Activated naive CD4-positive, alpha-beta T cell treated with anti-CD3 and anti-CD28 coated beads for 36 hours (primary cell): Measurements from ENCODE around the gene GRK3. TPM values are rescaled to one million over a fixed set of nuclear protein-coding genes. Genes with fewer than 3 reads are reported as not detected.
"Not testable (repeated sequence)": the region's sequence is repeated elsewhere in the genome, so short reads cannot be mapped to it uniquely, and the experiment has no call there.

ENCODE experiments used
- CTCF ChIA-PET: fragments of 350-600 bp; sonication (Branson Sonifier 250); formaldehyde crosslinking; loops from one replicate; lab custom pipeline; 2021; ENCODE audit warnings: antibody characterized with exemption; lab: Charles Lee
- DNase-seq: peaks from one replicate; pipeline ENCODE4 v3.0.0-alpha.2; 2020
- H3K27ac Mint-ChIP-seq: one replicate; pipeline ENCODE4 v1.8.0; 2021; ENCODE audit warnings: mild to moderate bottlenecking, mixed read lengths
- H3K27me3 Mint-ChIP-seq: one replicate; pipeline ENCODE4 v1.8.0; 2021; ENCODE audit warnings: low read depth, mixed read lengths
- H3K36me3 Mint-ChIP-seq: one replicate; pipeline ENCODE4 v1.8.0; 2021; ENCODE audit warnings: low read depth, mixed read lengths
- H3K4me1 Mint-ChIP-seq: one replicate; pipeline ENCODE4 v1.8.0; 2021; ENCODE audit warnings: low read depth, mixed read lengths
- H3K4me3 Mint-ChIP-seq: one replicate; pipeline ENCODE4 v1.8.0; 2021; ENCODE audit warnings: mild to moderate bottlenecking, moderate library complexity, mixed read lengths
- H3K9me3 Mint-ChIP-seq: one replicate; pipeline ENCODE4 v1.8.0; 2021; ENCODE audit warnings: mixed read lengths
- intact Hi-C: fragments of 100-400 bp; cut with micrococcal nuclease; formaldehyde crosslinking; loops from one replicate; pipeline ENCODE4 v1.15.1; 2023
- total RNA-seq, 2 experiments: library from RNA; stranded (reverse); gene quantifications; one replicate each; pipeline ENCODE4 v1.2.3, GENCODE V29; 2021

GRK3 gene
- total RNA-seq: 1 to 10 TPM; 8.3 to 8.9 TPM

- DNase-seq: peak; percentile 76
- Mint-ChIP-seq H3K9me3 (no peaks in the 10 kb centered on the region), H3K27me3 (peaks cover 4% of the 10 kb centered on the region), H3K4me1 (peaks cover 41% of the 10 kb centered on the region), H3K27ac (peak within 1 kb of the TSS; percentile 60), H3K4me3 (peak within 1 kb of the TSS; percentile 85), H3K36me3 (peaks cover 1% of the 10 kb centered on the region)
- intact Hi-C loops: loop anchor here (2.0 to 10.0 kb wide), 2 partner anchors 144 to 500 kb away; no protein-coding TSS in a partner anchor
- CTCF ChIA-PET: no interaction called here
Measured at GRCh38 chr22:25564320-25564978, at the start of gene GRK3. Gene GRK3, plus strand, starts transcription at chr22:25564675. Its CDS starts 366 bp downstream, at chr22:25565041.

DNA sequence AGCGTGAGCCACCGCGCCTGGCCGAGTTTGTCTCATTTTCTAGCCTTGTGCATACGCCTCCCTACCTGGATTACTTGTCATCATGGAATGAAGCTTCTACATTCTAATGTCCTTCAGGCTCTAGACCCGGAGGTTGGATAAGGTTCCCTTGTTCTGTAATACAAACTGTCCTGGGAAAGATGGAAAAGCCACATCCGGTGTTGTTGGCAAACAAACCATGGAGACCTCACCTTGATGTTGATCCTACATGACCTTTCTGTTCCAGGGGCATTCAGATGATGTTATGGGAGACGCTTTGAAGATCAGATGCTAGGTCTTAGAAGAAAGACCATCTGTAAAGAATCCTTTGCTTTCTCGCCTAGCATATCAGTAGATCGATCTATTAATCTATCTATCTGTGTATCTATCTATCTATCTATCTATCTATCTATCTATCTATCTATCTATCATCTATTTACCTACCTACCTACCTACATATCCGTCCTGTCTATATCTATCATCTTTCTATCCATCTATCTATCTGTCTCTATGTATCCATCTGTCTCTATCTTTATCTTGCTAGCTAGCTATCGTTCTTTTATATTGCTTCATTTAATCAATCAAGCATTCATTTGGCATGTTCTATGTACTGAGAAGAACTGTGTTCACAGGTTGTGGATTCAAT is 46.3 kb upstream of the GRK3 start:
- CTCF ChIA-PET: no interaction called here
- no peak for DNase-seq
- H3K4me3 Mint-ChIP-seq: no peak overlapping the region
- peaks cover 4% of the 10 kb centered on the region for H3K4me1 Mint-ChIP-seq
- intact Hi-C loops: no loop called here
- H3K27me3 Mint-ChIP-seq: no peaks in the 10 kb centered on the region
- no peak overlapping the region for H3K27ac Mint-ChIP-seq
- H3K9me3 Mint-ChIP-seq: no peaks in the 10 kb centered on the region
- H3K36me3 Mint-ChIP-seq: peaks cover 11% of the 10 kb centered on the region

GRCh38 chr22:25525376-25525775 is 39.1 kb upstream of the GRK3 start:
- DNase-seq: no peak
- intact Hi-C loops: no loop called here
- no peak overlapping the region for H3K27ac Mint-ChIP-seq
- peaks cover 13% of the 10 kb centered on the region for H3K36me3 Mint-ChIP-seq
- H3K4me1 Mint-ChIP-seq: no peaks in the 10 kb centered on the region
- no peaks in the 10 kb centered on the region for H3K27me3 Mint-ChIP-seq
- H3K9me3 Mint-ChIP-seq: peaks cover 10% of the 10 kb centered on the region
- CTCF ChIA-PET: no interaction called here
- no peak overlapping the region for H3K4me3 Mint-ChIP-seq

DNA sequence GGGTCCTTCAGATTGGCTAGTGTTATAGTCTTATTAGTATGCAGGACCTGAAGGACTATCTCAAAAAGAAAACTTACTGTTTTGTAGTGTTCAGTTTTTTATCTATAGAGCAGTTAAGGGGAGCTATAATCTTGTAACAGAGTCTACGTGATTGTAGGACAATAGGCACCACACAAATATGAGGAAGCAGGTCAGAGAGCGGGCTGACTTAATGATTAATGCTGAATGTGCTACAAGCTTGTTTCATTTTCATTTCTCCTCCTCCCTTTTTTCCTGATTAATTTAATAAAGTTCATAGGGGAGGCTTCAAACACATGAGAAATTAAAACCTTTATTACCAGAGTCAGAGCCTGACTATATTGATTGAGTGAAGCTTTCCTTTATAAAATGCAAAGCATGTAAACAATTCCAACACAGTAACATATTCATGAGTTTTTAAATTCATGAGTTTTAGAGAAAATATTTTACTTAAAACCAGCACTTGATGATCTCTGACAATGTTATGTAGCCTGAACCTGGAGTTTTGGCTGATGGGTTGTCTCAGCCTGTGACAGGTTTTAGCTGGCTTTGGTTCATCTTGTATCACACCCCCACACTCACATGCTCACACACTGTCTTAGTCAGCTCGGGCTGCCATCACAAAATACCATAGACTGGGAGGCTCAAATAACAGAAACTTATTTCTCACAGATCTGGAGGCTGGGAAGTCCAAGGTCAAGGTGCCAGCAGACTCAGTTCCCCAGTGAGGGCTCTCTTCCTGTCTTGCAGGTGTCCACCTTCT is 38.5 kb upstream of the GRK3 start:
- intact Hi-C loops, H3K4me3 Mint-ChIP-seq, H3K27ac Mint-ChIP-seq, CTCF ChIA-PET, H3K4me1 Mint-ChIP-seq, H3K27me3 Mint-ChIP-seq, DNase-seq: not testable (repeated sequence)
- H3K36me3 Mint-ChIP-seq: peaks cover 13% of the 10 kb centered on the region
- H3K9me3 Mint-ChIP-seq: peaks cover 10% of the 10 kb centered on the region

DNA sequence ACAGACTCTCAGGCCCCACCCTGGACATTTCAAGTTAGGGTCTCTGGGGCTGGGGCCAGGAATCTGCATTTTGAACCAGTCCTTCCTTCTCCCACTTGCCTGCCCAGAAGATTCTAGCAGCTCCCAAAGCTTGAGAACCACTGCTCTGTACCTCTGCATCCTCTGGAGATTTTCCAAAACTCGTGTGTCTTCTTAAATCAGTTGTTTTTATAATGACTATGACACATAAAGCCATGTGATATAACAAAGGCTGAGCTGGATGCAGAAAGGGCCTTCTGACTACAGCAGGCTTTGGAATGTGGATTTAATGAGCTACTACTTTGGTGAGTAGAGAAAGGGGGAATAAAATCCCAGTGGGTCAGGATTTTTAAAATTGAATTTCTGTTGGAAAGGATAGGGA is 37.5 kb upstream of the GRK3 start:
- CTCF ChIA-PET, H3K4me1 Mint-ChIP-seq, H3K27me3 Mint-ChIP-seq, DNase-seq, H3K4me3 Mint-ChIP-seq, H3K27ac Mint-ChIP-seq, intact Hi-C loops, H3K36me3 Mint-ChIP-seq: not testable (repeated sequence)
- H3K9me3 Mint-ChIP-seq: peaks cover 10% of the 10 kb centered on the region

GRCh38 chr22:25528068-25528467 is 36.4 kb upstream of the GRK3 start:
- DNase-seq, H3K4me3 Mint-ChIP-seq, H3K36me3 Mint-ChIP-seq, H3K27me3 Mint-ChIP-seq, CTCF ChIA-PET, H3K27ac Mint-ChIP-seq, intact Hi-C loops, H3K4me1 Mint-ChIP-seq: not testable (repeated sequence)
- peaks cover 10% of the 10 kb centered on the region for H3K9me3 Mint-ChIP-seq

- H3K4me3 Mint-ChIP-seq, H3K4me1 Mint-ChIP-seq, H3K27me3 Mint-ChIP-seq, CTCF ChIA-PET, intact Hi-C loops, DNase-seq, H3K36me3 Mint-ChIP-seq, H3K27ac Mint-ChIP-seq: not testable (repeated sequence)
- H3K9me3 Mint-ChIP-seq: peaks cover 10% of the 10 kb centered on the region
Measured at GRCh38 chr22:25529059-25529458, 35.4 kb upstream of the GRK3 start.

GRCh38 chr22:25529541-25530137 is 34.8 kb upstream of the GRK3 start:
- CTCF ChIA-PET, H3K36me3 Mint-ChIP-seq, DNase-seq, H3K27me3 Mint-ChIP-seq, intact Hi-C loops, H3K27ac Mint-ChIP-seq, H3K9me3 Mint-ChIP-seq, H3K4me3 Mint-ChIP-seq, H3K4me1 Mint-ChIP-seq: not testable (repeated sequence)

DNA sequence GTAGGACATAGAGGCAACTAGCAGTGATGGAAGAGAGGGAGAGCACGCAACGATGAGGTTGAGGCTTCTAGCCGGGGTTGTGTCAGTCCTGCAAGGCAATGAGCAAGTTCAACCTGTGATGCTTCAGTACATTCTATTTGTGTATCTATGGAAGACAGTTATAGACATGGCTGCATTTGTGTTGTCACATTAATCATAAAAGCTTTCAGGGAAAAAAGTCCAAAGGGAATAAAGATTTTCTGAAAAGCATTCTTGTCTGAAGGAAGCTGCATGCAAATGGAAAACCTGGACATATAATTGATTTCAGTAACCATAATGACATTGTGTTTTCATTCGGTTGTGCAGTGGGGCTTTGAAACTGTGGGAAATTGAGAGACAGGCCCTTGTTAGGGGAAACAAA is 32.8 kb upstream of the GRK3 start:
- H3K27ac Mint-ChIP-seq, DNase-seq, CTCF ChIA-PET, H3K9me3 Mint-ChIP-seq, H3K4me3 Mint-ChIP-seq, H3K4me1 Mint-ChIP-seq, H3K27me3 Mint-ChIP-seq, H3K36me3 Mint-ChIP-seq, intact Hi-C loops: not testable (repeated sequence)

DNA sequence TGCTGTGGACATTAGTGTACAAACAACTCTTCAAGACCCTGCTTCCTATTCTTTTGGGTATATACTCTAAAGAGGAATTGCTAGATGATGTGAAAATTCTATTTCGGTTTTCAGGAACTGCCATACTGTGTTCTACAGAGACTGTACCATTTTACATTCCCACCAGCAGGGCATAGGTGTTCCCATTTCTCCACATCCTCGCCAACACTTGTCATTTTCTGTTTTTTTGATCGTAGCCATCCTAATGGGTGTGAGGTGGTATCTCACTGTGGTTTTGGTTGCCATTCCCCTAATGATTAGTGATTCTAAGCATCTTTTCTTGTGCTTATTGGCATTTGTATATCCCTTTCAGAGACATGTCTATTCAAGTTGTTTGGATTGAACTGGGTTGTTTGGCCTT is 29.8 kb upstream of the GRK3 start:
- DNase-seq: no peak
- intact Hi-C loops: no loop called here

GRCh38 chr22:25536589-25536988 is 27.9 kb upstream of the GRK3 start:
- Mint-ChIP-seq H3K36me3 (no peaks in the 10 kb centered on the region), H3K4me3 (no peak overlapping the region), H3K9me3 (no peaks in the 10 kb centered on the region), H3K27me3 (no peaks in the 10 kb centered on the region), H3K4me1 (no peaks in the 10 kb centered on the region), H3K27ac (no peak overlapping the region)
- intact Hi-C loops: no loop called here
- CTCF ChIA-PET: no interaction called here
- no peak for DNase-seq

More for the DNA sequence above, 29.8 kb upstream of the GRK3 start:
- Mint-ChIP-seq H3K36me3 (no peaks in the 10 kb centered on the region), H3K4me1 (no peaks in the 10 kb centered on the region), H3K27me3 (no peaks in the 10 kb centered on the region), H3K4me3 (no peak overlapping the region), H3K27ac (no peak overlapping the region), H3K9me3 (no peaks in the 10 kb centered on the region)
- CTCF ChIA-PET: no interaction called here

GRCh38 chr22:25540166-25540907 is 24.1 kb upstream of the GRK3 start:
- intact Hi-C loops: no loop called here
- DNase-seq: no peak
- Mint-ChIP-seq H3K27ac (no peak overlapping the region), H3K4me1 (no peaks in the 10 kb centered on the region), H3K36me3 (no peaks in the 10 kb centered on the region), H3K9me3 (no peaks in the 10 kb centered on the region), H3K4me3 (no peak overlapping the region), H3K27me3 (no peaks in the 10 kb centered on the region)
- CTCF ChIA-PET: no interaction called here
